ENCODE measurements around the gene MS4A8.

MS4A8 gene

GRCh38 chr11:60718524-60719316 lies 19.3 kb downstream of the MS4A8 start:
- no peak for TF ChIP-seq CTCF (IDR thresholded peaks at IDR 0.05)

- no peak for TF ChIP-seq CTCF (IDR thresholded peaks at IDR 0.05)
Measured at GRCh38 chr11:60719391-60719790, 20.0 kb downstream of the MS4A8 start.

DNA sequence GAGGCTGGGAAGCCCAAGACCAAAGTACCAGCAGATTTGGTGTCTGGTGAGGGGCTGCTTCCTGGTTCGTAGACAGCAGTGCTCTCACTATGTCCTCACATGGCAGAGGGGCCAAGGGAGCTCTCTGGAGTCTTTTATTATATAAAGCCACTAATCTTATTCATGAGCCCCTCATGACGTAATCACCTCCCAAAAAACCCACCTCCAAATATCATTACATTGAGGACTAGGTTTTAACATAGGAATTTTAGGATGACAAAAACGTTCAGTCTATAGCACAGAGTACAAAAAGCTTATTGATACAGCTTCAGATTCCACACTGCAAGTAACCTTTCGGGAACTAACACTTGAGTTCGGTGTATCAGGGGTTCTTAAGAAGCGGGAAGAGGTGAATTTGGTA lies 21.0 kb downstream of the MS4A8 start:
- TF ChIP-seq CTCF (IDR thresholded peaks at IDR 0.05) = no peak

- TF ChIP-seq CTCF (IDR thresholded peaks at IDR 0.05) = no peak
Measured at GRCh38 chr11:60724420-60724819, 25.0 kb downstream of the MS4A8 start, which contains the start of gene MS4A18. MS4A18 (plus strand) TSS chr11:60724720.

DNA sequence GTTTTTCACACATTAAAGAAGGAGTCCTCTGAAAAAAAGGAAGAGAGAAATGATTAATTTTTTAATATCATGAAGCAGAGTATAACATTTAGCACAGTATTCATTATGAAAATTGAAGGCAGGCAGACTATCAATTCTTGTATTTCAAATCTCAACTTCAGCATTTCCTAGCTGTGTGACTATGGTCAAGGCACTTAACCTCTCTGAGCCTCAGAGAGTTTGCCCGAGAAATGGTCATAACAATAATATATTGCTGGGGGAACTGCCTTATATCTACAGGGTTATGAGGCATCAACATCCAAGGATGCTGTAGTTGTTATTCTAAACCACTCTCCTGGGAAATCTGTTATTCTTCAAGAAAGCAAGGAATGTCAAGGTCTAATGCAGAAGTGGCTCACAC lies 26.2 kb downstream of the MS4A8 start:
- TF ChIP-seq CTCF (IDR thresholded peaks at IDR 0.05) = no peak

- no peak for TF ChIP-seq CTCF (IDR thresholded peaks at IDR 0.05)
Measured at GRCh38 chr11:60731586-60731985, 32.2 kb downstream of the MS4A8 start.

GRCh38 chr11:60734279-60734678 lies 34.9 kb downstream of the MS4A8 start:
- TF ChIP-seq CTCF (IDR thresholded peaks at IDR 0.05) = no peak

Measured in LNCAP (cell line).